Common myeloid progenitor, CD34-positive (primary cell): ENCODE results near the gene MTHFR.

ENCODE experiments used
- CTCF ChIA-PET: fragments of 350-600 bp; sonication (Branson Sonifier 250); formaldehyde crosslinking; loops from one replicate; lab custom pipeline; 2021; ENCODE audit warnings: antibody characterized with exemption; lab: Charles Lee
- POLR2A ChIA-PET: fragments of 350-600 bp; sonication (Branson Sonifier 250); formaldehyde crosslinking; loops from one replicate; lab custom pipeline; 2021; ENCODE audit warnings: antibody characterized with exemption; lab: Charles Lee
- DNase-seq, 3 donors: peaks; one replicate each; pipeline versions ENCODE4 v3.0.0 to v3.0.0-alpha.2; 2013
- H3K27ac ChIP-seq, 2 experiments: 1 replicate in 1 of 2; 2 replicates in 1 of 2; pipeline ENCODE4 v1.7.0; 2013; ENCODE audit warnings: inconsistent platforms in 2 of 2, low read length in 2 of 2, mild to moderate bottlenecking in 2 of 2, low read depth in 1 of 2, moderate library complexity in 1 of 2; ENCODE audit not compliant: severe bottlenecking in 2 of 2, insufficient read depth in 1 of 2, poor library complexity in 1 of 2
- H3K27me3 ChIP-seq, 5 experiments: replicated peaks in 2 of 5; 1 replicate in 3 of 5; 2 replicates in 2 of 5; pipeline versions ENCODE4 v1.6.1 to v1.7.0; 2013; ENCODE audit warnings: low read length in 4 of 5, mild to moderate bottlenecking in 2 of 5, moderate library complexity in 2 of 5, inconsistent platforms in 1 of 5; ENCODE audit not compliant: insufficient read depth in 5 of 5, control insufficient read depth in 4 of 5
- H3K36me3 ChIP-seq, 4 experiments: 1 replicate in 2 of 4; 2 replicates in 2 of 4; pipeline versions ENCODE4 v1.6.1 to v1.7.0; 2013; ENCODE audit warnings: low read length in 3 of 4, control low read depth in 1 of 4, mild to moderate bottlenecking in 1 of 4; ENCODE audit not compliant: control insufficient read depth in 4 of 4, insufficient read depth in 4 of 4
- H3K4me1 ChIP-seq, 4 experiments: 1 replicate in 3 of 4; 2 replicates in 1 of 4; pipeline versions ENCODE4 v1.6.1 to v1.7.1; 2013; ENCODE audit warnings: low read length in 3 of 4, mild to moderate bottlenecking in 3 of 4, control low read depth in 1 of 4, inconsistent platforms in 1 of 4, moderate library complexity in 1 of 4; ENCODE audit not compliant: control insufficient read depth in 4 of 4, insufficient read depth in 4 of 4; ENCODE audit errors: control extremely low read depth in 1 of 4
- H3K4me3 ChIP-seq, 7 experiments: 1 replicate in 4 of 7; 2 replicates in 3 of 7; pipeline versions ENCODE4 v1.5.1 to v1.7.0; 2013; ENCODE audit warnings: mild to moderate bottlenecking in 7 of 7, low read length in 6 of 7, moderate library complexity in 6 of 7, inconsistent platforms in 2 of 7, low read depth in 2 of 7, control low read depth in 1 of 7; ENCODE audit not compliant: insufficient read depth in 4 of 7, control insufficient read depth in 1 of 7; ENCODE audit errors: extremely low read depth in 1 of 7
- H3K9me3 ChIP-seq, 5 experiments: 1 replicate in 4 of 5; 2 replicates in 1 of 5; pipeline versions ENCODE4 v1.6.1 to v1.7.1; 2013; ENCODE audit warnings: low read length in 4 of 5, mild to moderate bottlenecking in 2 of 5, inconsistent platforms in 1 of 5, low read depth in 1 of 5, moderate library complexity in 1 of 5; ENCODE audit not compliant: control insufficient read depth in 4 of 5, insufficient read depth in 2 of 5; ENCODE audit errors: control extremely low read depth in 1 of 5
- WGBS: methylation state at CpG from one replicate; pipeline ENCODE4 v1.1.5; 2013; ENCODE audit not compliant: insufficient coverage; 5-methylcytosine and 5-hydroxymethylcytosine counted together

The MTHFR gene

GRCh38 chr1:11774753-11775152 lies 31.0 kb downstream of the MTHFR start:
- CTCF ChIA-PET = no interaction called here

GRCh38 chr1:11772458-11772857 lies 33.3 kb downstream of the MTHFR start:
- ChIA-PET POLR2A (no interaction called here), CTCF (interaction anchor here (1.0 kb wide), 1 partner anchor 13 kb away, joined by 3 read pairs; no protein-coding TSS in a partner anchor)
- H3K9me3 ChIP-seq = no peaks in the 10 kb centered on the region
- no peak overlapping the region for H3K27ac ChIP-seq
- H3K4me1 ChIP-seq = peaks cover 0 to 4% (median 0%) of the 10 kb centered on the region in 4 experiments
- no peak overlapping the region for H3K4me3 ChIP-seq
- DNase-seq = no peak
- no peaks in the 10 kb centered on the region for H3K36me3 ChIP-seq
- no peaks in the 10 kb centered on the region for H3K27me3 ChIP-seq
- WGBS = 80% methylated on average over 4 of the region's 5 CpGs

More at GRCh38 chr1:11774753-11775152, 31.0 kb downstream of the MTHFR start:
- no peaks in the 10 kb centered on the region for H3K27me3 ChIP-seq
- POLR2A ChIA-PET = no interaction called here
- no peaks in the 10 kb centered on the region for H3K36me3 ChIP-seq
- 87% methylated on average over 6 of the region's 9 CpGs for WGBS
- peaks cover 0 to 4% (median 0%) of the 10 kb centered on the region in 4 experiments for H3K4me1 ChIP-seq
- H3K27ac ChIP-seq = no peak overlapping the region
- H3K4me3 ChIP-seq = no peak overlapping the region
- DNase-seq = no peak
- H3K9me3 ChIP-seq = no peaks in the 10 kb centered on the region

- Histone ChIP-seq H3K4me1 (peaks cover 0 to 4% (median 0%) of the 10 kb centered on the region in 4 experiments), H3K27ac (no peak overlapping the region), H3K9me3 (no peaks in the 10 kb centered on the region), H3K27me3 (no peaks in the 10 kb centered on the region), H3K4me3 (no peak overlapping the region), H3K36me3 (no peaks in the 10 kb centered on the region)
- 83% methylated on average over 11 of the region's 11 CpGs for WGBS
- ChIA-PET POLR2A (interaction anchor here (0.6 kb wide), 1 partner anchor 456 kb away, joined by 3 read pairs; no protein-coding TSS in a partner anchor), CTCF (interaction anchor here (1.0 kb wide), 1 partner anchor 8 kb away, joined by 3 read pairs; no protein-coding TSS in a partner anchor)
- no peak for DNase-seq
Measured at GRCh38 chr1:11771481-11772043, 34.2 kb downstream of the MTHFR start.

GRCh38 chr1:11770011-11770410 lies 35.8 kb downstream of the MTHFR start:
- CTCF ChIA-PET = interaction anchor here (0.8 to 0.9 kb wide), 2 partner anchors 15 to 51 kb away, joined by 3 to 4 read pairs; no protein-coding TSS in a partner anchor
- POLR2A ChIA-PET = no interaction called here
- H3K36me3 ChIP-seq = no peaks in the 10 kb centered on the region
- no peaks in the 10 kb centered on the region for H3K27me3 ChIP-seq
- H3K27ac ChIP-seq = no peak overlapping the region
- H3K4me3 ChIP-seq = no peak overlapping the region
- H3K9me3 ChIP-seq = no peaks in the 10 kb centered on the region
- peaks cover 0 to 4% (median 0%) of the 10 kb centered on the region in 4 experiments for H3K4me1 ChIP-seq
- no peak for DNase-seq

GRCh38 chr1:11769274-11769673 lies 36.5 kb downstream of the MTHFR start:
- WGBS = 87% methylated on average over 4 of the region's 4 CpGs
- Histone ChIP-seq H3K4me3 (no peak overlapping the region), H3K36me3 (no peaks in the 10 kb centered on the region), H3K4me1 (peaks cover 0 to 4% (median 0%) of the 10 kb centered on the region in 4 experiments), H3K27ac (no peak overlapping the region), H3K9me3 (no peaks in the 10 kb centered on the region), H3K27me3 (no peaks in the 10 kb centered on the region)
- ChIA-PET POLR2A (no interaction called here), CTCF (interaction anchor here (0.8 to 0.9 kb wide), 2 partner anchors 16 to 50 kb away, joined by 3 to 4 read pairs; no protein-coding TSS in a partner anchor)
- no peak for DNase-seq

- CTCF ChIA-PET = interaction anchor here (0.9 kb wide), 1 partner anchor 16 kb away, joined by 3 read pairs; no protein-coding TSS in a partner anchor
- H3K27ac ChIP-seq = no peak overlapping the region
- H3K4me3 ChIP-seq = no peak overlapping the region
- whole genome bisulfite sequencing = 100% methylated on average over 1 of the region's 4 CpGs
- H3K9me3 ChIP-seq = no peaks in the 10 kb centered on the region
- POLR2A ChIA-PET = no interaction called here
- DNase-seq = no peak
- H3K27me3 ChIP-seq = no peaks in the 10 kb centered on the region
- no peaks in the 10 kb centered on the region for H3K36me3 ChIP-seq
- peaks cover 0 to 4% (median 0%) of the 10 kb centered on the region in 4 experiments for H3K4me1 ChIP-seq
Measured at GRCh38 chr1:11768821-11769220, 36.9 kb downstream of the MTHFR start.

GRCh38 chr1:11767922-11768704 lies 37.7 kb downstream of the MTHFR start:
- Histone ChIP-seq H3K4me3 (no peak overlapping the region), H3K4me1 (peaks cover 0 to 4% (median 0%) of the 10 kb centered on the region in 4 experiments), H3K27ac (no peak overlapping the region), H3K9me3 (no peaks in the 10 kb centered on the region), H3K27me3 (no peaks in the 10 kb centered on the region), H3K36me3 (no peaks in the 10 kb centered on the region)
- WGBS = 90% methylated on average over 14 of the region's 16 CpGs
- ChIA-PET CTCF (no interaction called here), POLR2A (no interaction called here)
- DNase-seq = no peak
